ENCODE measurements around the gene TSPAN9. TPM values are rescaled to one million over a fixed set of nuclear protein-coding genes. Genes with fewer than 3 reads are reported as not detected.

Gene TSPAN9
- total and polyA plus RNA-seq, 9 of the 15 experiments (the other 6 are each of a cell fraction or from before 2014, with no cell fraction given): 0.23 to 2.1 (median 0.60) TPM; not detected in 2

GRCh38 chr12:3125674-3126073 is 48.5 kb downstream of the TSPAN9 start (continued):
- TF ChIP-seq PREB (CRISPR knock-in tag; IDR thresholded peaks at IDR 0.05) (no peak), THAP7 (CRISPR knock-in tag; IDR thresholded peaks at IDR 0.05) (no peak), ZNF134 (CRISPR knock-in tag; conservative IDR thresholded peaks at IDR 0.05) (no peak), SRSF7 (optimal IDR thresholded peaks at IDR 0.05; ENCODE audit: low read depth, low read length) (no peak), GTF2B (IDR thresholded peaks at IDR 0.05; ENCODE audit: extremely low read depth, insufficient read length) (no peak)

- in situ Hi-C loops (cut with MboI) (no loop called here), intact Hi-C loops (cut with micrococcal nuclease) (no loop called here)
- DNase-seq (ENCODE audit: extremely low read depth in 1 of 4, low spot score in 3 of 4): no peak
- Histone ChIP-seq H3K9ac (ENCODE audit: insufficient read depth in 1 of 2, low read depth in 2 of 2, low read length in 2 of 2) (no peak overlapping the region), H4K20me1 (replicated peaks; ENCODE audit: control insufficient read depth, insufficient read depth, low read length) (no peaks in the 10 kb centered on the region), H3K4me2 (ENCODE audit: insufficient read depth, low read length) (no peak overlapping the region), H3K9me3 (replicated peaks; ENCODE audit: control insufficient read depth, insufficient read depth, low read depth, low read length) (no peaks in the 10 kb centered on the region), H3K27ac (ENCODE audit: extremely low read depth, low read depth, low read length) (no peak overlapping the region), H3K36me3 (ENCODE audit: control insufficient read depth, insufficient read depth, low read length) (no peaks in the 10 kb centered on the region), H2AFZ (ENCODE audit: low read depth, low read length) (no peak overlapping the region), H3K79me2 (ENCODE audit: control insufficient read depth, insufficient read depth, low read length) (no peaks in the 10 kb centered on the region), H3K4me1 (replicated peaks in 1 of 2; ENCODE audit: control insufficient read depth in 2 of 2, insufficient read depth in 2 of 2, low read length in 2 of 2) (no peaks in the 10 kb centered on the region), H3K9me1 (ENCODE audit: control insufficient read depth, insufficient read depth, low read length) (no peaks in the 10 kb centered on the region), H3K27me3 (ENCODE audit: control insufficient read depth in 2 of 2, insufficient read depth in 2 of 2, low read length in 2 of 2) (peaks cover 2 to 27% of the 10 kb centered on the region in 2 experiments; a peak in 4 of 5 replicates), H3K4me3 (no peak overlapping the region)
- CTCF ChIA-PET (ENCODE audit: low intra/inter-chr PET ratio): no interaction called here
- TF ChIP-seq TCF7 (IDR thresholded peaks at IDR 0.05; ENCODE audit: borderline replicate concordance): no peak
- TF ChIP-seq ATF1 (CRISPR knock-in tag; IDR thresholded peaks at IDR 0.05): no peak
- 0 out of 2 replicates have a peak, but pooled peaks have one; percentile 26 for TF ChIP-seq ATF1 (tag; IDR thresholded peaks at IDR 0.05)
- no peak for TF ChIP-seq ZKSCAN1 (IDR thresholded peaks at IDR 0.05; ENCODE audit: low read depth, low read length)
- no peak for TF ChIP-seq ARID2 (IDR thresholded peaks at IDR 0.05)
- peak; percentile 26; the same call in 1 of the 2 replicates for TF ChIP-seq CREM (IDR thresholded peaks at IDR 0.05; ENCODE audit: low read depth)
- no peak for TF ChIP-seq CBX2 (IDR thresholded peaks at IDR 0.05; ENCODE audit: insufficient read depth, low read length, poor library complexity, severe bottlenecking)
- no peak for TF ChIP-seq SAP30 (IDR thresholded peaks at IDR 0.05; ENCODE audit: borderline replicate concordance, insufficient read depth, low read depth, low read length, poor library complexity, severe bottlenecking)
- TF ChIP-seq CREB1 (IDR thresholded peaks at IDR 0.05): peak; percentile 43
- TF ChIP-seq CREB1 (CRISPR knock-in tag; IDR thresholded peaks at IDR 0.05): no peak
- TF ChIP-seq ZNF121 (CRISPR knock-in tag; conservative IDR thresholded peaks at IDR 0.05): 0 out of 2 replicates have a peak, but pooled peaks have one; percentile 12
- no peak for TF ChIP-seq ZNF398 (CRISPR knock-in tag; IDR thresholded peaks at IDR 0.05)
- TF ChIP-seq RBM22 (IDR thresholded peaks at IDR 0.05; ENCODE audit: low read depth, low read length, poor library complexity, severe bottlenecking): no peak
- no TSS peak for BruUV-seq (replicated peaks)
- ATAC-seq: no peak
- no peak for FAIRE-seq
- 0% methylated on average over 8 of the region's 10 CpGs for WGBS (ENCODE audit: insufficient coverage, low coverage, missing lambda C conversion rate)
- POLR2A ChIA-PET: no interaction called here
These were observed 50.7 kb downstream of the TSPAN9 start for GRCh38 chr12:3127832-3128231.

Data from K562 (cell line).